CD14-positive monocyte (primary cell): ENCODE data around the gene KIF4A. TPM values are rescaled to one million over a fixed set of nuclear protein-coding genes. Genes with fewer than 3 reads are reported as not detected.

Experiments used
- DNase-seq, 3 donors: peaks; one replicate each; pipeline ENCODE4 v3.0.0-alpha.2; 2011 to 2022
- H2AFZ ChIP-seq: 2 replicates; pipeline ENCODE4 v1.6.0; 2012; ENCODE audit warnings: mild to moderate bottlenecking, low read depth, low read length, inconsistent platforms; ENCODE audit not compliant: insufficient read depth, poor library complexity, severe bottlenecking
- H3K27ac ChIP-seq, 2 donors: 1 replicate in 1 of 2; 2 replicates in 1 of 2; pipeline ENCODE4 v1.5.1; 2012 to 2013; ENCODE audit warnings: low read length in 2 of 2, control low read depth in 1 of 2, inconsistent platforms in 1 of 2, low read depth in 1 of 2, mild to moderate bottlenecking in 1 of 2
- H3K27me3 ChIP-seq, 2 donors: one replicate each; pipeline versions ENCODE4 v1.6.0 to v1.6.1; 2011 to 2013; ENCODE audit warnings: low read length in 2 of 2; ENCODE audit not compliant: control insufficient read depth in 2 of 2, insufficient read depth in 2 of 2
- H3K36me3 ChIP-seq, 2 donors: replicated peaks in 1 of 2; 1 replicate in 1 of 2; 2 replicates in 1 of 2; pipeline versions ENCODE4 v1.5.1 to v1.6.1; 2012 to 2013; ENCODE audit warnings: low read length in 2 of 2, control low read depth in 1 of 2, inconsistent platforms in 1 of 2, mild to moderate bottlenecking in 1 of 2; ENCODE audit not compliant: insufficient read depth in 2 of 2, control insufficient read depth in 1 of 2
- H3K4me1 ChIP-seq, 2 donors: 1 replicate in 1 of 2; 2 replicates in 1 of 2; pipeline versions ENCODE4 v1.5.1 to v1.6.1; 2012 to 2013; ENCODE audit warnings: low read length in 2 of 2, control low read depth in 1 of 2, inconsistent platforms in 1 of 2, mild to moderate bottlenecking in 1 of 2, moderate library complexity in 1 of 2; ENCODE audit not compliant: insufficient read depth in 2 of 2, control insufficient read depth in 1 of 2
- H3K4me2 ChIP-seq: replicated peaks from 2 replicates; pipeline ENCODE3; 2012; ENCODE audit warnings: low read length, moderate library complexity, mild to moderate bottlenecking; ENCODE audit not compliant: poor library complexity, severe bottlenecking; ENCODE audit errors: extremely low read depth
- H3K4me3 ChIP-seq, 3 experiments: fragments of 200-600 bp in 1 of 3; sonication (generic) in 1 of 3; replicated peaks in 1 of 3; 1 replicate in 2 of 3; 2 replicates in 1 of 3; pipeline ENCODE4 v1.5.1; 2011 to 2013; ENCODE audit warnings: low read length in 3 of 3, mild to moderate bottlenecking in 3 of 3, control low read depth in 2 of 3, low read depth in 2 of 3, inconsistent platforms in 1 of 3, moderate library complexity in 1 of 3
- H3K79me2 ChIP-seq: 2 replicates; pipeline ENCODE4 v1.6.0; 2012; ENCODE audit warnings: mild to moderate bottlenecking, control low read depth, inconsistent platforms, low read length, moderate library complexity; ENCODE audit not compliant: insufficient read depth
- H3K9ac ChIP-seq: 2 replicates; pipeline ENCODE4 v1.6.0; 2017; ENCODE audit warnings: low read length, mild to moderate bottlenecking; ENCODE audit not compliant: insufficient read depth, poor library complexity, severe bottlenecking
- H3K9me3 ChIP-seq, 2 donors: replicated peaks in 1 of 2; 1 replicate in 1 of 2; 2 replicates in 1 of 2; pipeline versions ENCODE4 v1.5.1 to v1.6.1; 2012 to 2013; ENCODE audit warnings: low read length in 2 of 2, control low read depth in 1 of 2; ENCODE audit not compliant: control insufficient read depth in 1 of 2, insufficient read depth in 1 of 2
- H4K20me1 ChIP-seq: 2 replicates; pipeline ENCODE4 v1.6.0; 2012; ENCODE audit warnings: mild to moderate bottlenecking, low read length, control low read depth, moderate library complexity; ENCODE audit not compliant: insufficient read depth
- H3K27ac Mint-ChIP-seq, 7 donors: one replicate each; pipeline ENCODE4 v1.8.0; 2020; ENCODE audit warnings: mild to moderate bottlenecking in 7 of 7, mixed read lengths in 7 of 7, moderate library complexity in 6 of 7, inconsistent platforms in 2 of 7
- H3K27me3 Mint-ChIP-seq, 3 donors: one replicate each; pipeline ENCODE4 v1.8.0; 2021 to 2022; ENCODE audit warnings: low read depth in 3 of 3, mild to moderate bottlenecking in 3 of 3, mixed read lengths in 3 of 3, moderate library complexity in 3 of 3, inconsistent platforms in 1 of 3
- H3K36me3 Mint-ChIP-seq, 2 donors: one replicate each; pipeline ENCODE4 v1.8.0; 2020; ENCODE audit warnings: mixed read lengths in 2 of 2, inconsistent platforms in 1 of 2, mild to moderate bottlenecking in 1 of 2
- H3K4me1 Mint-ChIP-seq: one replicate; pipeline ENCODE4 v1.8.0; 2020; ENCODE audit warnings: mild to moderate bottlenecking, mixed read lengths
- H3K4me3 Mint-ChIP-seq, 2 donors: one replicate each; pipeline ENCODE4 v1.8.0; 2020; ENCODE audit warnings: mild to moderate bottlenecking in 2 of 2, mixed read lengths in 2 of 2, moderate library complexity in 1 of 2
- H3K9me3 Mint-ChIP-seq, 7 donors: one replicate each; pipeline ENCODE4 v1.8.0; 2020 to 2022; ENCODE audit warnings: mixed read lengths in 7 of 7, mild to moderate bottlenecking in 6 of 7, moderate library complexity in 6 of 7, inconsistent platforms in 2 of 7
- CTCF ChIP-seq: fragments of 200-600 bp; IDR thresholded peaks from one replicate; pipeline ENCODE4 v1.8.0; 2022; ENCODE audit warnings: antibody characterized with exemption, mild to moderate bottlenecking
- WGBS: methylation state at CpG from one replicate; pipeline ENCODE4 v1.1.5; 2013; ENCODE audit warnings: missing lambda C conversion rate; ENCODE audit not compliant: insufficient coverage; 5-methylcytosine and 5-hydroxymethylcytosine counted together
- intact Hi-C, 2 donors: fragments of 100-400 bp; cut with micrococcal nuclease; formaldehyde crosslinking; loops; one replicate each; pipeline versions ENCODE4 v1.15.0 to v1.15.1; 2023
- polyA plus RNA-seq, 3 donors: library from polyadenylated mRNA; depleted of rRNA in 1 of 3; unstranded in 2 of 3; stranded (reverse) in 1 of 3; fragments of 300-500 nt in 2 of 3; fragments of >200 nt in 1 of 3; fragmentation: Illumina TruSeq in 2 of 3; gene quantifications; 1 replicate in 2 of 3; 2 replicates in 1 of 3; pipeline ENCODE4 v1.2.3, GENCODE V29; 2012 to 2021

The KIF4A gene
- polyA plus RNA-seq, 3 donors = 0.03 TPM; not detected in 2

GRCh38 chrX:70444326-70444945 lies 154.5 kb downstream of the KIF4A start, which contains the start of gene DLG3:
TSS of gene DLG3 (plus strand) at chrX:70444835. CDS start at chrX:70445202, 367 bp downstream.
- no peaks in the 10 kb centered on the region for H4K20me1 ChIP-seq
- no peak within 1 kb of the TSS for H3K27ac ChIP-seq
- no peak within 1 kb of the TSS for H3K4me2 ChIP-seq
- no peaks in the 10 kb centered on the region for H3K79me2 ChIP-seq
- H3K4me1 Mint-ChIP-seq = peaks cover 3% of the 10 kb centered on the region
- H3K27me3 Mint-ChIP-seq = peaks cover 46 to 72% (median 56%) of the 10 kb centered on the region in 3 donors
- no peak for DNase-seq
- no peaks in the 10 kb centered on the region for H3K36me3 Mint-ChIP-seq
- no peak within 1 kb of the TSS for H2AFZ ChIP-seq
- H3K9me3 Mint-ChIP-seq = peaks cover 0 to 5% (median 0%) of the 10 kb centered on the region in 7 donors
- H3K9ac ChIP-seq = no peak within 1 kb of the TSS
- WGBS = 4% methylated on average over 14 of the region's 21 CpGs
- intact Hi-C loops = no loop called here
- peaks cover 11 to 51% of the 10 kb centered on the region in 2 donors for H3K27me3 ChIP-seq
- H3K4me3 Mint-ChIP-seq = peak within 1 kb of the TSS in 1 of 2 donors; percentile 75
- no peaks in the 10 kb centered on the region for H3K36me3 ChIP-seq
- H3K27ac Mint-ChIP-seq = no peak within 1 kb of the TSS
- no peaks in the 10 kb centered on the region for H3K9me3 ChIP-seq
- H3K4me1 ChIP-seq = no peaks in the 10 kb centered on the region
- no peak for TF ChIP-seq CTCF
- no peak within 1 kb of the TSS for H3K4me3 ChIP-seq

GRCh38 chrX:70444946-70445656 lies 155.2 kb downstream of the KIF4A start:
- H3K27me3 ChIP-seq = peaks cover 11 to 51% of the 10 kb centered on the region in 2 donors
- no peaks in the 10 kb centered on the region for H3K36me3 ChIP-seq
- 7% methylated on average over 24 of the region's 61 CpGs for WGBS
- Mint-ChIP-seq H3K36me3 (no peaks in the 10 kb centered on the region), H3K4me3 (peak overlapping the region in 1 of 2 donors; percentile 21), H3K4me1 (peaks cover 3% of the 10 kb centered on the region), H3K9me3 (peaks cover 0 to 5% (median 0%) of the 10 kb centered on the region in 7 donors), H3K27me3 (peaks cover 43 to 65% (median 54%) of the 10 kb centered on the region in 3 donors), H3K27ac (no peak overlapping the region)
- no peaks in the 10 kb centered on the region for H3K79me2 ChIP-seq
- H3K9me3 ChIP-seq = no peaks in the 10 kb centered on the region
- no peak for DNase-seq
- H3K9ac ChIP-seq = no peak overlapping the region
- no peaks in the 10 kb centered on the region for H3K4me1 ChIP-seq
- no peak overlapping the region for H3K4me3 ChIP-seq
- H3K4me2 ChIP-seq = no peak overlapping the region
- intact Hi-C loops = no loop called here
- no peak overlapping the region for H3K27ac ChIP-seq
- no peaks in the 10 kb centered on the region for H4K20me1 ChIP-seq
- TF ChIP-seq CTCF = no peak
- no peak overlapping the region for H2AFZ ChIP-seq
